Measurements from ENCODE around the gene NES.

The NES gene

GRCh38 chr1:156625436-156626078 lies 51.6 kb downstream of the NES start (continued):
- TF ChIP-seq ZIC2 (tag by site-specific recombination; IDR thresholded peaks at IDR 0.05) (no peak; the same call in 1 of the 2 replicates), ZNF610 (tag by site-specific recombination; IDR thresholded peaks at IDR 0.05; ENCODE audit: borderline replicate concordance) (no peak), ZNF621 (tag by site-specific recombination; IDR thresholded peaks at IDR 0.05) (no peak), ZNF529 (tag by site-specific recombination; IDR thresholded peaks at IDR 0.05; ENCODE audit: insufficient replicate concordance) (no peak), SCRT2 (tag by site-specific recombination; IDR thresholded peaks at IDR 0.05) (no peak), TSHZ1 (tag by site-specific recombination; IDR thresholded peaks at IDR 0.05; ENCODE audit: borderline replicate concordance) (no peak), WT1 (tag by site-specific recombination; IDR thresholded peaks at IDR 0.05) (peak; percentile 13; the same call in 1 of the 2 replicates), ZNF518A (tag by site-specific recombination; conservative IDR thresholded peaks at IDR 0.05; ENCODE audit: low read depth) (no peak), ZNF280C (tag by site-specific recombination; IDR thresholded peaks at IDR 0.05) (no peak), ZNF114 (tag by site-specific recombination; IDR thresholded peaks at IDR 0.05) (no peak), ZNF558 (tag by site-specific recombination; IDR thresholded peaks at IDR 0.05) (no peak; the same call in 1 of the 2 replicates), GLIS1 (tag by site-specific recombination; IDR thresholded peaks at IDR 0.05) (peak; percentile 4; the same call in 1 of the 2 replicates), ZNF664 (tag by site-specific recombination; IDR thresholded peaks at IDR 0.05) (no peak), ZNF571 (tag by site-specific recombination; IDR thresholded peaks at IDR 0.05) (no peak), ZNF211 (tag by site-specific recombination; IDR thresholded peaks at IDR 0.05; ENCODE audit: low read depth) (no peak), ZNF18 (tag by site-specific recombination; IDR thresholded peaks at IDR 0.05) (no peak), EGR2 (tag by site-specific recombination; IDR thresholded peaks at IDR 0.05; ENCODE audit: low read depth) (peak; percentile 85), ZNF843 (tag by site-specific recombination; IDR thresholded peaks at IDR 0.05) (no peak), ZNF112 (tag by site-specific recombination; IDR thresholded peaks at IDR 0.05) (no peak), ZNF404 (tag by site-specific recombination; IDR thresholded peaks at IDR 0.05) (no peak), ZXDB (tag by site-specific recombination; IDR thresholded peaks at IDR 0.05) (no peak), ZNF561 (tag by site-specific recombination; IDR thresholded peaks at IDR 0.05; ENCODE audit: borderline replicate concordance) (0 out of 2 replicates have a peak, but pooled peaks have one; percentile 9), ZNF791 (tag by site-specific recombination; IDR thresholded peaks at IDR 0.05) (no peak), ZBTB7A (tag by site-specific recombination; IDR thresholded peaks at IDR 0.05; ENCODE audit: low read depth) (no peak), AEBP2 (tag by site-specific recombination; IDR thresholded peaks at IDR 0.05; ENCODE audit: borderline replicate concordance) (no peak), ZNF394 (tag by site-specific recombination; IDR thresholded peaks at IDR 0.05; ENCODE audit: borderline replicate concordance) (0 out of 2 replicates have a peak, but pooled peaks have one; percentile 4), ZNF350 (tag by site-specific recombination; IDR thresholded peaks at IDR 0.05) (no peak)

Measured in HEK293 (cell line).